HG03378 (cell line): ENCODE data around the gene NUAK1.

Experiments used
- ATAC-seq: cut with Tn5 transposase; IDR thresholded peaks from one replicate; pipeline ENCODE4 v1.9.1; 2021; ENCODE audit warnings: mild to moderate bottlenecking, moderate library complexity; ENCODE audit not compliant: unreplicated experiment

The NUAK1 gene

DNA sequence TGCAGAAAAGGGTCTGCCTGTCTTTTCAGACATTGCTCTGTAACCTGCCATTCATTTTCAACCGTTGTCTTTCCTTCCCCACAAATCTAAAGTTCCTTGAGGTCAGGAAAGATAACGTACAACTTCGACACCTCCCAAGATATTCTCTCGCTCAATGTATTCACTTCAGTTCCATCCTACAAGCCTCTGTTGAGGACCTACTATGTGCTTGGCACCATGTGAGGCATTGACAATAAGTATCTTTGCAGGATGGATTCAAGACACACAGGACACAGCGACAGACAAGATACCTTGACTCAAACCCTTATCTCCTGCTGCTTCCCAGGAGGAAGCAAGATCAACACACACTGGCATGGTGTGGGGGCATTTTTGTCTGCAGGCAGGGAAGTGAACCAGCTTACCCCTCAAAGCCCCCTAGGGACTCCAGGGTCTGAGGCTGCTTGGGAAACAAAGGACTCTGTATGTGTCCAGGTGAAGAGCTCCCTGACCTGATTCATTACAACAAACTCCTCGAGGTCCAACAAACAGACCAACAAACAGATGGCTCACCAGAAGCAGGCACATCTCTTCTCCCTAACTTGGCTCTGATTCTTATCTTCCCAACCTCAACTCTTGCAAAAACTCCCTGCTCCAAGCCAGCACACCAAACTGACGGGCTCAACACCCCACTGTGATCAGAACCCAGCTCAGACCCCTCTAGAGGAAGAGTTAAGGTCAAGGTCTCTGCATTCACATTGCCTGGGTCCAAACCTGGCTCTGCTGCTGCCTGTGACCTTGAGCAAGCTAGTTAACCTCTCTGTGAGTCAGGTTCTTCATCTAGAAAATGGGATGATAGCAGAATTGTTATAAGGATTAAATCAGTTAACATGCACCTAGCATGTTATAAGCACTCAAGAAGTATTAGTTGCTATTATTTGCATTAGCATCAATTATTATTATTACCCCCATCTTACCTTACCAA, 6.3 kb downstream of the NUAK1 start:
- ATAC-seq = no peak

DNA sequence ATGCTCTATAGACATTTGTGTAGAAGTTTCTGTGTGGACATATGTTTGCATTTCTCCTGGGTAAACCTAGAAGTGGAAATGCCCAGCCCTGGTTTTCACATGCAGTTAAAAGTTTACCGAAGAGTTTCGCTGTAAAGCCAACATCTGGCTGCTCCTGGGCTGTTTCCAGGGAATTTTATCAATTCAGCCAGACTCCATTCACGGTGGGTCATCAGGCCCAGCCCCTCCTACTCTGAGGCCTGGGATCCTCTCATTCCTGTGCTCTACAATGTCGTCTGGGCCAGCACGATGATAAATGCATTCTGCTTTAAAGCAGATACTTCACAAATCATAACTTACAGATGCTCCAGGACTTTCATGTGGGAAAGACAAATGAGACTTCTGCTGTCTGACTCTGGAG, 7.1 kb downstream of the NUAK1 start:
- no peak for ATAC-seq

DNA sequence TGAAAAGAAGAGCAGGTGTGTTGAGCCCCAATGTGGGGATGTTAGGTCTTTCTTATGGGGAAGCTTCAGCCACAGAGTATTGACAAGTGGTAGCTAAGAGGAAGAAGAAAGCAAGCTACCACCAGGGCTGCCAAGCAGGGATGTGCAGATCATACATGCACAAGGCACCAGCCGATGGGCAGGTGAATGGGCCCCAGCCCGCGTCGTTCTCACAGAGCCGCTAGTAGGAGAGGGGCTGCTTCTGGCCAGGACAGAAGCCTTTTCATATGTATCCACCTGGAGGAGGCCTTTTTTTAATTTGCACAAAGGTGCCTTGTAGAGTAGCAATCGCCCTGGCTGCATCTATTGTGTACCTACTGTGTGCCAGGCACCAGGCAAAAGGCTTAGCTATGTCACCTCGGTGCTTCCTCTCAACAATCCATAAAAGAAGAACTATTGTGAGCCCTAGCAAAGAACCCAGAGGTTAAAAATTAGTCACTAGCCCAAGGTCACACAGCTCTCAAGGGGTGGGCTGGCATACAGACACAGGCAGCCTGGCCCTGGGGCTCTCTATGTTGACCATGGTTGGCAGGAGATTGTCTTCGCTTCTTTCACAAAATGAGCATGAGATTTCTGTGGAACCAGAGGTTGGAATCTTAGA, 8.2 kb downstream of the NUAK1 start:
- no peak for ATAC-seq

DNA sequence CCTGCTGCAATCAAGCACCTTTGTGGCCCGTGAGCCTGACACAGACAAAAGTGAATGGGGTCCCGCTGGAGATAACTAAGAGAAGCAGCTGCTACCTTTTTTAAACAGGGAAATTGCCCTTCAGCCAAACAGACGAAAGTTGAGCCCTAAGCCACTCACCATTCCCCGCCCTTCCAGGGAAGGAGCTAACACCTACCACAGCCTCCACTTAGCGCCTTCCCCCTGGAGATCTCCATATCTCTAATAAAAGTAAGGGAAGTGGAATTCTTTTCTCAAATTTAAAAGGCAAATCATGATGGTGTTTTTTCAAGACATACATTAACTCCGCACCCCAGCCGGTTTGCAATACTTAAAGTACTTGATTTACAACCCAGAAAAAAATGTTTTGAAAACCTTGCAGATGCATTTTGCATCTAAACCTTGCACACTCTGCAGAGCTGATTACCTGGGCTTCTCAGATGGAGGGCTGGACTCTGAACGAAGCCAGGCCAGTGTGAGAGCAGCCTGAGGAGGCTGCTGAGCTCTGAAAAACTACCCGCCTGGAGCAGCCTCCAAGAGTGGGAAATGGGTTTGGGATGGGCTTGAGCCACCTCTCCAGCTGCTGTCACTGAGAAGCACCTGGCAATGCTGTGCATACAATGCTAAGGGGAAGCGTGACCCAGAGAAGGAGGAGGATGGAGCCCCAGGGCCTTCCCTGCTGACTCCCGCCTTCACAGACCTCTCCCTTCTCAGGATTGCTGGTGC, 10.0 kb downstream of the NUAK1 start:
- ATAC-seq = no peak

DNA sequence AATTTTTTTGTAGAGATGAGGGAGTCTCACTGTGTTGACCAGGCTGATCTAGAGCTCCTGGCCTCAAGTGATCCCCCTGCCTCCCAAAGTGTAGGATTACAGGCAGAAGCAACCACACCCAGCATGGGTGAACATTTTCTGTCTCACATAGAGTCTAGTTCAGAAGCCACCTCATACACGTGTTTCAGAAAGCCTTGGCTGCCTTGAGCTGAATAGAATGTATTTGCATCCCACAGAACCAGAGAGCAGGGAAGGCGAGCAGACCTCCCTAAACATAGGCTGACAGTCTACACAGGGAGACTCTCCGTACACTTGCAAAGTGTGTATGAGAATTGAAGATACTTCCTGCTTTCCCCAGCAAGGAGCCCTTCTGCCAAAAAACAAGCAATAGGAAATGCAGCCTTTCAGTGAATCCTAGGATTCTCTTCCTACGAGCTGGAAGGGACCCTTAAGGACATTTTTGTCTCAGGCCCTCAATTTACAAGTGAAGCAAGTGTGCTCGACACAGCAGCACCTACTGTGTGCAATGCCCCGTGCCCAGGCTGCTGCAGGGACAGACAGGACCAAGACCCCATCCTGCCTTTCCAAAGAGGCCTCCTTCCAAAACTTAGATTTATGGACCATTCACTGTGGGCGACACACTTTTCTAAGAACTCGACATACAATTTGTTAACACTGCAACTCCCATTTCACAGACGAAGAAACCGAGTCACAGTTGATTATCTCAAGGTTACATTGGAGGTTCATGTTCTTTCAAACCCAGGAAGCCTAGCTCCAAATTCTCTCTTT, 11.2 kb downstream of the NUAK1 start:
- ATAC-seq = no peak

DNA sequence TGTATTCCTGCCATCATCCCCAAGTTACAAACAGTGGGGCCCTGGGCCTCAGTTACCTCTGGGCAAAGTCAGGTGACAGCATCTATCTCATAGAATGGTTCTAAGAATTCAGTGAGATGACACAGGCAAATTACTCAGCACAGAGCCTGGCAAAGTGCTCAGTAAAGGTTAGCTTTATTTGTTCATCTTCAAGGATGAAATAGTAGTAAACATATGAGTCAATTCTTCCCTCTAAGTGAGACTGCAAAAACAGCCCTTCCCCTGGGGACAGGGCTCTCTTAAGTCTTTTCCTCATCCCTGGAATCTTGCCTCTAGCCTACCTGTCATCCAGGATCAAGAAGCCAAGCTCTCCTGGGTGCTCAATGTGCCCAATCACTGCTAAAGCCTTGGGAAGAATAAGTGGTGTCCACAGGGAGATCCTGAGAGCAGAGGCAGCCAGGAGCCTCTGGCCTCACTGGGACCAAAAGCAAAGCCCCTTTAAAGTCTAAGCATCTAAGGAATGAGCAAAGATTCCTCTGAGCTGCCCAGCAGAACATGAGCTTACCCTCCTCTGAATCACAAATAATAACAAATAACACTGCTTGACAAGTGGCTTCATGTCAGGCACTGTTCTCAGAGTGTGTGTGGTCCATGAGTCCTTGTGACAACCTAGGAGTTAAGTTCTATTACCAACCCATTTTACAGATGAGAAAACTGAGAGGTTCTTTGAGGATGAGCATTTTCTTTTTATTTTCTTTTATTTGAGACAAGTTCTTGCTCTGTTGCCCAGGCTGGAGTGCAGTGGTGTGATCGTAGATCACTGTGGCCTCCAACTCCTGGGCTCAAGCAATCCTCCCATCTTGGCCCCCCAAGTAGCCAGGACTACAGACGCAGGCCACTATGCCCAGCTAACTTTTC, 12.1 kb downstream of the NUAK1 start:
- ATAC-seq = no peak

DNA sequence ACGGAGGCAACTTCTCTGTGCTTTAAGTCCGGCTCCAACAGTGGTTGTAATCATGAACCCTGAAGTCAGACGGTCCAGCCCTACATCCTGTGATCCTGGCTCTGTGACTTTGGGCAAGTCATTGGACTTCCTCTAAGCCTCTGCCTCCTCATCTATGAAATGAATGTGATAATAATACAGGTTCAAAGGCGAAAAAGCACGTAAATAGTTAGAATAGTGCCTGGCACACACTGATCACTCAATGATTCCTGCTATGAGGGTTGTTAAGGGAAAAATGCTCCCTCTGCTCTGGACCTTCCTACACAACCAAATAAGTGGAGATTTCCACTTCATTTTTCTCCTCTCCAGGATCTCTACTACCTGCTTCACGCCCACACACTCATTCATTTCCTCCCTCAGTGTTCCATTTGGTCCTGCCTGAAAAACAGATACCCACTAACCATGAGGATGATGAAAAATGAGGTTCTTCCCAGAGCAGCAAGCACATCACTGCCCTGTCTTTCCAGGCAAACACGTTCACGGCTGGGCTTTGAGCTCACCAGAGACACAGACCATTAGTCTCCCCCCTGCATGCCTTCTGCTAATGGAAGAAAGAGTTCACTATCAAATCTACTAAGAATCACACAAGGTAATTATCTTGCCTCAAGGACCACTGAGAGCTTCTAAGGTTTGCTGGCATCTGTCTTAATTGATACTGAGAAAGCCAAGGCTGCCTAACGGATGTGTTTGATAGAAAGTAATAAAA, 13.2 kb downstream of the NUAK1 start:
- no peak for ATAC-seq

DNA sequence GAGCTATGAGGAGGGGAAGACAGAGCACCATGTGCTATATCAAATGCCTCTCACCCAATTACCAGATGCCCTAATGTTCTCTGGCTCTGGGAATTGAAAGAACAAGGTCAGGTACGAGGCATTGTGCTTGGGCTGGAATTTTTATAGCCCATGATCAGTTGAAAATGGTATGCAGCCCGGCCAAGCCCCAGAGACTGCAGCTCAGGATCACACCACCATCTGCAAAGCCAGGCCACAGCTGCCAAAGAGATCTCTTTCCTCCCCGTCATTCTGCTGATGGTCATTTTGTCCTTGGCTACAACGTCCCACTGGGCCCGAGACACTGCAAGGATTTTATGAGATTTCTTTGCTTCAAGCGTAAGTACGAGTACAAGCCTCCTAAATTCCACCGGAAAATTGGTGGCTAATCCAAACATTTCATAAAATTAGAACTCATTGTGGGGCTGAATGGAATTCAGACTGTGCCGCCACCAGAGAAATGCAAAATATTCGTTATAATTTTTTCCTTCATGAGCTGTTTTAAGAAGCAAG, 15.1 kb downstream of the NUAK1 start:
- ATAC-seq = no peak

DNA sequence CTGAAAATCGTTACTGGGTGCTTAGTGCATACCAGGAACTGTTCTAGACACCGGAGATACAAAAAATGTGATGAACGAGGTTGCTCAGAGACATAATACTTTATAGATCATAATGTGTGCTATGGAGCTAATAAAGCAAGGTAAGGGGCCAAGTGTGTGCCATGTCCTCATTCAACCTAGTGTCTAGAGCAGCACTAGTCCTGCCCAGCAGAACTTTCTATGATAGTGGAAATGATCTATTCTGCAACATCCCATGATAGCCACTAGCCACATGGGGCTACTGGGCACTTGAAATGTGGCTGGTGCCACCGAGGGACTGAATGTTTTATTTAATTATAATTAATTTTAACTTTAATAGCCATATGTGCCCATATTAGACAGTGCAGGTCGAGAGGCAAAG, 15.6 kb downstream of the NUAK1 start:
- ATAC-seq = no peak

DNA sequence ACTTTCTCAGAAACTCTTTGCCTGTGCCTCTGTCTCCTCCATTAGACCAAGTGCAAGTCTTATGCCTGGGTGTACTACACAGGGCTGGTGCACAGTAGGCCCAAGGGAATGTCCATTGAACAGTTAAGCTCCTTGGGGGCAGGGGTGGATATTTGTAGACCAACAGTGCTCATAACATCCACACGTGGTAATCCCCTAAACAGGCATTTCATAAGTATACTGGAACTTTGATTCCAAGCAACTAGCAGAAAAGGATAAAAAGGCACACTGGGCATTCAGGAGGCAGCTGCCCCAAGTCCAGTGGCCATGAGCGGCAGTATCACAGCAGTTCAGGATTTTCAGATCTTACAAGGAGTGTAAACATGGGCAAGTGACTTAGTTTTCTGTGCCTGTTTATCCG, 16.8 kb downstream of the NUAK1 start:
- no peak for ATAC-seq

DNA sequence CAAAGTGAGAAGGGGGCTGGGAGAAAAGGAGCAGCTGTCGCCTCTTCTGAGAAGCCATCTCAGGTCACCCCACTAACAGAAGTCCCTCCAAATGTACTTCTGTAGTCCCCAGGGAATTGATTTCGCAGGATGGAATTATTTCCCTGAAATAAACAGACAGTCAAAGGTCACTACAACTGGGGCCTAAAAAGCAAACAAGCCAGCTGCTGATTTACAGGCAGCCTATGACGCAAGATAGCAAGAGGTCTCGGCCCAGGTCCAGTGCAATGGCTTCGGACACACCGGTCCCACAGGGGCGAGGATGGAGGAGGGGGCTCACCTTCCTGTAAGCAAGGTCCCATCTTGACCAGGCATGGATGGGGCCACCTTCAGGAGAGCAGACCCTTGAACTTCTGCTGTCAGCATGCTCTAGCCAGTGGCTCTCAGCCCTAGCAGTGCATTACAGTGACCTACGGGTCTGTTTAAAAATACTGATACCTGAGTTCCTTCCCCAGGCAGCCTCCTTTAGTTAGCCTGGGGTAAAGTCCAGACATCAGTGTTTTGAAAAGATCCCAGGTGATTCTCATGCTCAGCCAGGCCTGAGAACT, 18.1 kb downstream of the NUAK1 start:
- no peak for ATAC-seq

DNA sequence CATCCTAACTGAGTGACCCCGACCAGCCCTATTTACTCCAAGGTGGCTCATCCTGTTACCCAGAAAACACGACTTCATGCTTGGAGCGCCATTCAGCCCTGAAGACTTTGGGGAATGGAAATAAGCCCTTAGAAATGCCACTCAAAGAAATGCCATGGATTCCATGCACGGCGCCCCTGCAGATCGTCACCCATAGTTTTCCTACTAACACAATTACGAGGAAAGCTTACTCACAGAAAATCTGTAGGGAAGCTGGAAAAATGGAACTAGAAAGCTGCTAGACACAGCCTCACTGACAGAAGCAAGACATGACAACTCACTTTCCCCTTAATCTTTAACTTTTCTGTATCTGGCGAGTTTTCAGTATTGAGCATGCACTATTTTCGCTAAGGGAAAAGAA, 19.5 kb downstream of the NUAK1 start:
- no peak for ATAC-seq

DNA sequence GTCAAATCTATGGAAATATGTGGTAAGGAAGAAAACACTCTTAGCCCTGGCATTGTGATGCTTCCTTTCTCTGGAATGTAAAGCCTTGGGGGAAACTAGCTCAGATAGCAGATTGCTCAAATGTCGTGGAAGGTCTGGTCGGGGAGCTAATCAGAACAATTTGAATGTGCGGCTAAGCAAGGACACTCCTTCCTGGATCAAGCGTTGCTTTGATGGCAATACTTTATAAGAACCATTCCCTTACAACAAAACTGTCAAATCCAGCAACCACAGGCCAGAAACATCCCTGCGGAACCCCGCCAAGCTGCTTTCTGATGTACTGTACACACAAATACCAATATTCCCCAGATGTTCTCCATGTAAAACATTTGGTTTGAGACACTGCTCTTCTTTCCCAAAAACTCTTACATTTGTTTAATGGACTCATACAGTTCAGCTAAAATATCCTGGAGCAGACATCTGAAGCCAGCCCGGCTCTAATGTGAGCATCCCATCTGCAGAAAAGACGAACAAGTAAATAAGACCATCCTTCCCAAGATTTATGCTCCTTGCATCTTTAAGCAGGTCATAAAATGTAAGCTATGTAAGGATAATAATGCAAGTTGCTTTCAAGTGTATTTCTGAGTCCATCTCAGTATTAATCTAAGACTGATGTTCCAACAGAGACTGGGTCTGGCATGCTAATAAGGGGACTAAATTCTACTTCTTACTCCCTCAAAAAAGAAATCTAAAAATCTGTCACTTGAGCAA, 20.2 kb downstream of the NUAK1 start:
- no peak for ATAC-seq

DNA sequence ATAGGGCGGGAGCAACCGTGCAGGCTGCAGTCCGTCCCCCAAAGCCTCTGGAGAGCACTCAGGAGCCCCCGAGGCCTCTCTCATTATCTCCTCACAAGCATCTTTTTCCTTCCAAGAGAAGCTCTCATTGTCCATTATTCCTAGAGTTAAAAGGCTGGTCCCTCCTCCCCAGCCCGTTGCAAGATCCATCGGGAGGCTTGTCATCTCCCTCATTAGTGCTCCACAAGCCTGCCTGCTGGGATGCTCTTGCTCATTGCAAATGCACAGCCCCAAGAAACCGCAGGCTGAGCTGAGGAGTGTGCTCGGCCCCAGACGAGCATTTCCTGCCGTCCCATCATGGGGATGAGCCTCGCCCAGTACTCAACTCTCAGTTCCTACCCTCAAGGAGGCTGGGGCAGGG, 23.3 kb downstream of the NUAK1 start:
- ATAC-seq = no peak

DNA sequence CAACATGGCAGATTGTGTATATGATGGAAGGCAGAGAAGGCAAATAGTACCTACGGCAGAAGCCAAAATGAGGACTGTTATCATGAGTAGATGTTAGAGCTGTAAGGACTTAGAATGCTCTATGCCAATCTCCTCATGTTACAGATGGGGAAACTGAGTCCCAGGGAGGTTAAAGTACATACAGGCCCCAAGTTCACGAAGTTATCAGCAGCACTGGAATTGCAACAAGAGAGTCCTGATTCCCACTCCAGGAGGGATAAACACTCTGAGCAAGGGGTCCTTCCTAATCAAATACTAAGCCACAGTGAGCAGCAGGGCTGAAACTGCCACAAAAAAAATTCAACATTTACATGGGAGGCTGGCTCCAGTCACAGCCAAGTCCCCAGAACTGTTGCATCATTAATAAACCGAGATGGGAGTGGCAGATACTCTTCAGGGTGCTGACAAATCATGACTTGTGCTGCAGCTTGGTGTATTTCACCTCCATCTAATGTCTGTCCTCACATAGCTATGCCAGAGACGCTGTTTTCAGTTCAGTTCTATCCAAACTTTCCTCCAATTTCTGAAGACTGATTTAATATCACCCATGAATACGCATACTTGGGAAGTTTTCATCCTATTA, 24.2 kb downstream of the NUAK1 start:
- ATAC-seq = no peak

DNA sequence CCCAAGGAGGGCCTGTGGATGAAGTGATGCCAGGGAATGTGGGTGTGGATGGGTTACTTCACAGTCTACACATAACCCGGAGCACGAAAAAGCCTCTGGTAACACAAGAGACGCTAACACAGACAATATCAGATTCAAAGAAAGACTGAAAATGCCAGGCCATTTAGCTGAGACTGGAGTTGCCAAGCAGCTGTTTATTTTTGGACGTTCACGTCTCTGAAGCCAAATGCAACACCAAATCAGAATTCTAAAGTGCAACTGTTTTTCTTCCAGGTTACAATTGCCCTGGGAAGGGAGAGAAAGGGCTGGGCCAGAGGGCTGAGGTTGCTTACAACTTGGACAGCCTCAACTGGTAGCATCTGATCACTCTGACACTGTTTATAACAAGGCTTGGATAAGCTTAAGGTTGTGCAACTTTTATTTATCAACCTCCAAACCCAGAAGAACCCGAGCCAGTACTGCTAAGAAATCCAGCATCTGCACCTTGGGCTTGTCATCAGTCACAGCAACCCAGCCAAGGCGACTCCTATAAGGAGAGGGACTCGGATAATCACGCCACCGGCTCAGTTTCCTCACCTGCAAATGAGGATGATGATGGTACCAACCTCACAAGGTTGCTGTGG, 24.8 kb downstream of the NUAK1 start:
- ATAC-seq = no peak

DNA sequence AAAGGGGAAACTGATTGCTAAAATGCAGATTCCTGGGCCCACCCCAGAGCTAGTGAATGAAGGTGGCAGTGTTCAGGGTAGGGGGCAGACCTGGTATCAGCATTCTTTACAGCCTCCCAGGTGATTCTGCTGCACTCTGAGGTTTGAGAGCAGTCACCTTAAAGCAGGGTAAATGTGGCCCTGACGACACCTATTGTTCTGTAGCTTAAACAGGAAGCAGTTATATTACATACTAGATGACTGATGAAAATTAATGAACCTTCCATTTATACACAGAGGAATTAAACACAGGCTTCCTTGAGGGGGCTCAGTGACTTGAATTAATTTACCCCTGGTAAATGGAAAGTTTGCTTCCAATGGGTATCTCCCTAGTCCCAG, 25.3 kb downstream of the NUAK1 start:
- ATAC-seq = no peak
